ENCODE data around the gene LCN12. TPM values are rescaled to one million over a fixed set of nuclear protein-coding genes. Genes with fewer than 3 reads are reported as not detected.

LCN12 gene
- total RNA-seq, 3 donors from 2014 or later = 1.8 to 5.6 TPM; not detected in 1

GRCh38 chr9:136969150-136969549, 17.1 kb downstream of the LCN12 start:
- no peak for DNase-seq (ENCODE audit: low spot score in 2 of 2)
- intact Hi-C loops (cut with DNase I; ENCODE audit: low total_unique reads) = no loop called here
- H3K27ac ChIP-seq = no peak overlapping the region
- no peak for TF ChIP-seq POLR2AphosphoS5 (IDR thresholded peaks at IDR 0.05)
- no peak for TF ChIP-seq CTCF (IDR thresholded peaks at IDR 0.05)
- TF ChIP-seq POLR2A (IDR thresholded peaks at IDR 0.05) = no peak
- H3K4me3 ChIP-seq = no peak overlapping the region
- no peaks in the 10 kb centered on the region for H3K4me1 ChIP-seq
- no peaks in the 10 kb centered on the region for H3K9me3 ChIP-seq
- H3K27me3 ChIP-seq = no peaks in the 10 kb centered on the region
- H3K36me3 ChIP-seq = no peaks in the 10 kb centered on the region

GRCh38 chr9:136969774-136970173, 17.7 kb downstream of the LCN12 start:
- H3K27ac ChIP-seq = no peak overlapping the region
- intact Hi-C loops (cut with DNase I; ENCODE audit: low total_unique reads) = no loop called here

GRCh38 chr9:136970361-136970760, 18.3 kb downstream of the LCN12 start:
- intact Hi-C loops (cut with DNase I; ENCODE audit: low total_unique reads) = no loop called here
- Histone ChIP-seq H3K27ac (no peak overlapping the region), H3K27me3 (no peaks in the 10 kb centered on the region), H3K4me3 (no peak overlapping the region), H3K9me3 (no peaks in the 10 kb centered on the region), H3K4me1 (no peaks in the 10 kb centered on the region), H3K36me3 (no peaks in the 10 kb centered on the region)
- TF ChIP-seq POLR2AphosphoS5 (IDR thresholded peaks at IDR 0.05) (no peak), POLR2A (IDR thresholded peaks at IDR 0.05) (no peak), CTCF (IDR thresholded peaks at IDR 0.05) (no peak)
- DNase-seq (ENCODE audit: low spot score in 2 of 2) = no peak

More at GRCh38 chr9:136969774-136970173, 17.7 kb downstream of the LCN12 start:
- H3K36me3 ChIP-seq = no peaks in the 10 kb centered on the region
- TF ChIP-seq CTCF (IDR thresholded peaks at IDR 0.05) = no peak
- no peaks in the 10 kb centered on the region for H3K9me3 ChIP-seq
- H3K27me3 ChIP-seq = no peaks in the 10 kb centered on the region
- DNase-seq (ENCODE audit: low spot score in 2 of 2) = no peak
- H3K4me1 ChIP-seq = no peaks in the 10 kb centered on the region
- H3K4me3 ChIP-seq = no peak overlapping the region

GRCh38 chr9:136971746-136972145, 19.7 kb downstream of the LCN12 start:
- intact Hi-C loops (cut with DNase I; ENCODE audit: low total_unique reads) = no loop called here
- Histone ChIP-seq H3K27me3 (no peaks in the 10 kb centered on the region), H3K9me3 (no peaks in the 10 kb centered on the region), H3K4me3 (no peak overlapping the region), H3K36me3 (no peaks in the 10 kb centered on the region), H3K4me1 (no peaks in the 10 kb centered on the region), H3K27ac (no peak overlapping the region)
- TF ChIP-seq POLR2AphosphoS5 (IDR thresholded peaks at IDR 0.05) = no peak
- TF ChIP-seq CTCF (IDR thresholded peaks at IDR 0.05) = no peak
- no peak for TF ChIP-seq POLR2A (IDR thresholded peaks at IDR 0.05)
- no peak for DNase-seq (ENCODE audit: low spot score in 2 of 2)

GRCh38 chr9:136972335-136972734, 20.3 kb downstream of the LCN12 start:
- intact Hi-C loops (cut with DNase I; ENCODE audit: low total_unique reads) = no loop called here
- Histone ChIP-seq H3K9me3 (no peaks in the 10 kb centered on the region), H3K27ac (no peak overlapping the region), H3K4me1 (no peaks in the 10 kb centered on the region), H3K4me3 (no peak overlapping the region), H3K36me3 (no peaks in the 10 kb centered on the region), H3K27me3 (no peaks in the 10 kb centered on the region)
- TF ChIP-seq POLR2A (IDR thresholded peaks at IDR 0.05) = no peak
- no peak for DNase-seq (ENCODE audit: low spot score in 2 of 2)

- Histone ChIP-seq H3K27ac (no peak overlapping the region), H3K27me3 (no peaks in the 10 kb centered on the region), H3K36me3 (no peaks in the 10 kb centered on the region), H3K4me3 (no peak overlapping the region), H3K9me3 (no peaks in the 10 kb centered on the region), H3K4me1 (no peaks in the 10 kb centered on the region)
- intact Hi-C loops (cut with DNase I; ENCODE audit: low total_unique reads) = no loop called here
- TF ChIP-seq POLR2AphosphoS5 (IDR thresholded peaks at IDR 0.05) = no peak
- TF ChIP-seq POLR2A (IDR thresholded peaks at IDR 0.05) = no peak
- TF ChIP-seq CTCF (IDR thresholded peaks at IDR 0.05) = no peak
- DNase-seq (ENCODE audit: low spot score in 2 of 2) = no peak
Observed at GRCh38 chr9:136972743-136973142, 20.7 kb downstream of the LCN12 start.
